ENCODE measurements around the gene COG1.

DNA sequence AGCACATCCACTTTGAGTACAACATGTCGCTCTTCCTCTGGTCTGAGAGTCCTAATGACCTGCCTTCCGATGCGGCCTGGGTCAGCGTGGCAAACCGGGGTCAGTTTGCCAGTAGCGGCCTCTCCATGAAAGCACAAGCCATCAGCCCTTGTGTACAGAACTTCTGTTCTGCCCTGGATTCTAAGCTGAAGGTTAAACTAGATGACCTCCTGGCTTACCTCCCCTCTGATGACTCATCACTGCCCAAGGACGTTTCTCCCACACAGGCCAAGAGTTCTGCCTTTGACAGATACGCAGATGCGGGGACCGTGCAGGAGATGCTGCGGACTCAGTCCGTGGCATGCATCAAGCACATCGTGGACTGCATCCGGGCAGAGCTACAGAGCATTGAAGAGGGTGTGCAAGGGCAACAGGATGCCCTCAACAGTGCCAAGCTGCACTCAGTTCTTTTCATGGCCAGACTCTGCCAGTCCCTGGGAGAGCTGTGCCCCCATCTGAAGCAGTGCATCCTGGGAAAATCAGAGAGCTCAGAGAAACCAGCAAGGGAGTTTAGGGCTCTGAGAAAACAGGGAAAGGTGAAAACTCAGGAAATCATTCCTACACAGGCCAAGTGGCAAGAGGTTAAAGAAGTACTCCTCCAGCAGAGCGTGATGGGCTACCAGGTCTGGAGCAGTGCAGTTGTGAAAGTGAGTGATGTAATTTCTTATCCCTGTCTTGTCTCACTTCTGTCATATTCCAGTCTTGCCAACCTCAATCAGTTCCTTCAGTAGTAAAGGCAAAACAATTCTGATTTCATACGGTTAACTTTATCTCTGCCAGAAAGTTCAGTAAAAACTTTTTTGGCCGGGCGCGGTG is 8.6 kb downstream of the COG1 start:
- no peak for TF ChIP-seq EZH2phosphoT487 (IDR thresholded peaks at IDR 0.05; ENCODE audit: low read length)
- TF ChIP-seq, protein P1, sequence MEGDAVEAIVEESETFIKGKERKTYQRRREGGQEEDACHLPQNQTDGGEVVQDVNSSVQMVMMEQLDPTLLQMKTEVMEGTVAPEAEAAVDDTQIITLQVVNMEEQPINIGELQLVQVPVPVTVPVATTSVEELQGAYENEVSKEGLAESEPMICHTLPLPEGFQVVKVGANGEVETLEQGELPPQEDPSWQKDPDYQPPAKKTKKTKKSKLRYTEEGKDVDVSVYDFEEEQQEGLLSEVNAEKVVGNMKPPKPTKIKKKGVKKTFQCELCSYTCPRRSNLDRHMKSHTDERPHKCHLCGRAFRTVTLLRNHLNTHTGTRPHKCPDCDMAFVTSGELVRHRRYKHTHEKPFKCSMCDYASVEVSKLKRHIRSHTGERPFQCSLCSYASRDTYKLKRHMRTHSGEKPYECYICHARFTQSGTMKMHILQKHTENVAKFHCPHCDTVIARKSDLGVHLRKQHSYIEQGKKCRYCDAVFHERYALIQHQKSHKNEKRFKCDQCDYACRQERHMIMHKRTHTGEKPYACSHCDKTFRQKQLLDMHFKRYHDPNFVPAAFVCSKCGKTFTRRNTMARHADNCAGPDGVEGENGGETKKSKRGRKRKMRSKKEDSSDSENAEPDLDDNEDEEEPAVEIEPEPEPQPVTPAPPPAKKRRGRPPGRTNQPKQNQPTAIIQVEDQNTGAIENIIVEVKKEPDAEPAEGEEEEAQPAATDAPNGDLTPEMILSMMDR (IDR thresholded peaks at IDR 0.05; ENCODE audit: low read length), result no peak
